Keratinocyte (primary cell): ENCODE results near the gene OSBPL1A. TPM values are rescaled to one million over a fixed set of nuclear protein-coding genes. Genes with fewer than 3 reads are reported as not detected.

Experiments
- DNase-seq: peaks from one replicate; pipeline ENCODE4 v3.0.0-alpha.2; 2011; ENCODE audit warnings: low read depth, missing footprints, low spot score
- FAIRE-seq: peaks from 2 replicates; lab custom pipeline; 2011; peaks lifted over from hg19 to GRCh38; lab: Jason Lieb, UNC
- H2AFZ ChIP-seq: 2 replicates; pipeline ENCODE4 v1.6.0; 2012; ENCODE audit warnings: low read length, control low read depth, inconsistent platforms; ENCODE audit not compliant: control insufficient read depth
- H3K27ac ChIP-seq: 2 replicates; pipeline ENCODE4 v1.5.1; 2011; ENCODE audit warnings: low read length; ENCODE audit not compliant: control insufficient read depth, insufficient read depth
- H3K27me3 ChIP-seq: 3 replicates; pipeline ENCODE4 v1.6.0; 2011; ENCODE audit warnings: low read length; ENCODE audit not compliant: control insufficient read depth, insufficient read depth; ENCODE audit errors: extremely low read depth
- H3K36me3 ChIP-seq, 2 experiments: 2 replicates in 1 of 2; 3 replicates in 1 of 2; pipeline ENCODE4 v1.5.1; 2011; ENCODE audit warnings: low read length in 2 of 2, mild to moderate bottlenecking in 1 of 2; ENCODE audit not compliant: control insufficient read depth in 2 of 2, insufficient read depth in 2 of 2; ENCODE audit errors: extremely low read depth in 1 of 2
- H3K4me1 ChIP-seq: 3 replicates; pipeline ENCODE4 v1.5.1; 2011; ENCODE audit warnings: low read length; ENCODE audit not compliant: control insufficient read depth, insufficient read depth; ENCODE audit errors: extremely low read depth
- H3K4me2 ChIP-seq: 3 replicates; pipeline ENCODE4 v1.6.0; 2011; ENCODE audit warnings: low read depth, low read length; ENCODE audit not compliant: control insufficient read depth, insufficient read depth; ENCODE audit errors: extremely low read depth
- H3K4me3 ChIP-seq, 3 experiments: fragments of 200-600 bp in 1 of 3; sonication (generic) in 1 of 3; 2 replicates in 2 of 3; 3 replicates in 1 of 3; pipeline ENCODE4 v1.5.1; 2011 to 2016; ENCODE audit warnings: low read length in 3 of 3, mild to moderate bottlenecking in 3 of 3, control low read depth in 2 of 3, inconsistent platforms in 1 of 3, low read depth in 1 of 3, mixed read lengths in 1 of 3, mixed run types in 1 of 3, moderate library complexity in 1 of 3; ENCODE audit not compliant: control insufficient read depth in 2 of 3, insufficient read depth in 2 of 3; ENCODE audit errors: extremely low read depth in 1 of 3
- H3K79me2 ChIP-seq: 2 replicates; pipeline ENCODE4 v1.6.0; 2012; ENCODE audit warnings: low read length; ENCODE audit not compliant: control insufficient read depth, insufficient read depth
- H3K9ac ChIP-seq: 3 replicates; pipeline ENCODE4 v1.6.0; 2011; ENCODE audit warnings: low read length; ENCODE audit not compliant: control insufficient read depth, insufficient read depth; ENCODE audit errors: extremely low read depth
- H3K9me1 ChIP-seq: 3 replicates; pipeline ENCODE4 v1.6.0; 2011; ENCODE audit warnings: low read length; ENCODE audit not compliant: control insufficient read depth, insufficient read depth; ENCODE audit errors: extremely low read depth
- H3K9me3 ChIP-seq: 2 replicates; pipeline ENCODE4 v1.5.1; 2012; ENCODE audit warnings: low read depth, low read length; ENCODE audit not compliant: control insufficient read depth
- H4K20me1 ChIP-seq: 3 replicates; pipeline ENCODE4 v1.6.0; 2011; ENCODE audit warnings: low read length; ENCODE audit not compliant: control insufficient read depth, insufficient read depth; ENCODE audit errors: extremely low read depth
- EZH2 ChIP-seq: IDR thresholded peaks from one replicate; pipeline ENCODE4 v1.6.1; 2012; ENCODE audit warnings: inconsistent platforms, mild to moderate bottlenecking, low read length, moderate library complexity
- dilution Hi-C: fragments of 300-500 bp; cut with MboI; formaldehyde crosslinking; loops from one replicate; pipeline ENCODE4 v1.7.0; 2020; ENCODE audit warnings: low sequenced_read_pairs; ENCODE audit not compliant: extremely low pct_ligation_motif_present
- polyA plus RNA-seq, 5 experiments: library from polyadenylated mRNA; depleted of rRNA in 3 of 5; stranded (reverse) in 3 of 5; stranded (forward) in 1 of 5; unstranded in 1 of 5; fragments of >200 nt; gene quantifications; 1 replicate in 1 of 5; 2 replicates in 3 of 5; 3 replicates in 1 of 5; pipeline versions ENCODE4 v1.2.1 to v1.2.3, GENCODE V29; 2011 to 2012; ENCODE audit warnings: missing spikeins in 2 of 5, low read depth in 1 of 5, low replicate concordance in 1 of 5
- TF ChIP-seq, protein P1 (sequence below), 3 experiments: IDR thresholded peaks in 1 of 3; conservative IDR thresholded peaks in 1 of 3; optimal IDR thresholded peaks in 1 of 3; 2 replicates in 2 of 3; 3 replicates in 1 of 3; pipeline versions ENCODE3 to v1.5.1; 2011; ENCODE audit warnings: low read length in 3 of 3, mild to moderate bottlenecking in 3 of 3, moderate library complexity in 2 of 3, control low read depth in 1 of 3, inconsistent platforms in 1 of 3; ENCODE audit not compliant: insufficient read depth in 2 of 3; ENCODE audit errors: extremely low read depth in 1 of 3

OSBPL1A gene
- polyA plus RNA-seq, 1 donor (not counting 4 experiments of a cell fraction or from before 2014, with no cell fraction given), result 17.7 TPM

DNA sequence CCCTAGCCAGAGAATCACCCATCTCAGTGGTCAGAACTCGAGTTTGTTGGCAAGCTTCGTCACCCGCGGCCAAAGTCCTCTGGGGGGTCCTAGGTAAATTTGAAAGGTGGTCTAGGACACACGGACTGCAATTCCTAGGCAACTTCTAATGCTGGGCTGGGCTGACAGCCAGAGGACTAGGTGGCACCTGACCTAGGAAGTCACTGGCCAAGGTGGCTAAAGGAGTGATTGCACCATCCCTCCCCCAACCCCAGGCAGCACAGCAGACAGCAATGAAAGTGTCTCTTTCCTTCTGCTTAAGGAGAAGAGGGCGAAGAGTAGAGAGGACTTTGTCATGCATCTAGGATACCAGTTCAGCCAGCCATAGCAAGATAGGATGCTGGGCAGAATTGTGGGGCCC is 147.9 kb downstream of the OSBPL1A start:
- no peak for FAIRE-seq
- dilution Hi-C loops, result no loop called here
- peaks cover 4% of the 10 kb centered on the region for H3K79me2 ChIP-seq

GRCh38 chr18:24248359-24248758 is 149.3 kb downstream of the OSBPL1A start:
- Histone ChIP-seq H3K27me3 (no peaks in the 10 kb centered on the region), H3K4me1 (no peaks in the 10 kb centered on the region), H3K4me3 (no peak overlapping the region), H3K9me3 (no peaks in the 10 kb centered on the region), H3K27ac (no peak overlapping the region), H2AFZ (no peak overlapping the region), H3K9me1 (no peaks in the 10 kb centered on the region), H3K79me2 (peaks cover 4% of the 10 kb centered on the region), H4K20me1 (no peaks in the 10 kb centered on the region), H3K36me3 (no peaks in the 10 kb centered on the region), H3K9ac (no peak overlapping the region), H3K4me2 (no peak overlapping the region)
- no peak for TF ChIP-seq EZH2
- TF ChIP-seq, protein P1, sequence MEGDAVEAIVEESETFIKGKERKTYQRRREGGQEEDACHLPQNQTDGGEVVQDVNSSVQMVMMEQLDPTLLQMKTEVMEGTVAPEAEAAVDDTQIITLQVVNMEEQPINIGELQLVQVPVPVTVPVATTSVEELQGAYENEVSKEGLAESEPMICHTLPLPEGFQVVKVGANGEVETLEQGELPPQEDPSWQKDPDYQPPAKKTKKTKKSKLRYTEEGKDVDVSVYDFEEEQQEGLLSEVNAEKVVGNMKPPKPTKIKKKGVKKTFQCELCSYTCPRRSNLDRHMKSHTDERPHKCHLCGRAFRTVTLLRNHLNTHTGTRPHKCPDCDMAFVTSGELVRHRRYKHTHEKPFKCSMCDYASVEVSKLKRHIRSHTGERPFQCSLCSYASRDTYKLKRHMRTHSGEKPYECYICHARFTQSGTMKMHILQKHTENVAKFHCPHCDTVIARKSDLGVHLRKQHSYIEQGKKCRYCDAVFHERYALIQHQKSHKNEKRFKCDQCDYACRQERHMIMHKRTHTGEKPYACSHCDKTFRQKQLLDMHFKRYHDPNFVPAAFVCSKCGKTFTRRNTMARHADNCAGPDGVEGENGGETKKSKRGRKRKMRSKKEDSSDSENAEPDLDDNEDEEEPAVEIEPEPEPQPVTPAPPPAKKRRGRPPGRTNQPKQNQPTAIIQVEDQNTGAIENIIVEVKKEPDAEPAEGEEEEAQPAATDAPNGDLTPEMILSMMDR (optimal IDR thresholded peaks at IDR 0.05 in 1 of 3, IDR thresholded peaks at IDR 0.05 in 1 of 3, conservative IDR thresholded peaks at IDR 0.05 in 1 of 3; ENCODE audit: extremely low read depth in 1 of 3, insufficient read depth in 2 of 3, low read length in 3 of 3), result no peak
- DNase-seq (no peak), FAIRE-seq (no peak)
- dilution Hi-C loops, result no loop called here

More for the DNA sequence above, 147.9 kb downstream of the OSBPL1A start:
- H3K4me2 ChIP-seq, result no peak overlapping the region
- H3K36me3 ChIP-seq, result no peaks in the 10 kb centered on the region
- H2AFZ ChIP-seq, result no peak overlapping the region
- no peaks in the 10 kb centered on the region for H3K9me1 ChIP-seq
- no peaks in the 10 kb centered on the region for H3K27me3 ChIP-seq
- no peaks in the 10 kb centered on the region for H4K20me1 ChIP-seq
- H3K27ac ChIP-seq, result no peak overlapping the region
- TF ChIP-seq, protein P1 (optimal IDR thresholded peaks at IDR 0.05 in 1 of 3, IDR thresholded peaks at IDR 0.05 in 1 of 3, conservative IDR thresholded peaks at IDR 0.05 in 1 of 3; ENCODE audit: extremely low read depth in 1 of 3, insufficient read depth in 2 of 3, low read length in 3 of 3), result no peak
- no peak for TF ChIP-seq EZH2
- DNase-seq, result no peak
- H3K9me3 ChIP-seq, result no peaks in the 10 kb centered on the region
- H3K9ac ChIP-seq, result no peak overlapping the region
- no peak overlapping the region for H3K4me3 ChIP-seq
- H3K4me1 ChIP-seq, result no peaks in the 10 kb centered on the region
